Subcutaneous adipose tissue (tissue), 4 donors: ENCODE data around the gene TCEAL1. TPM values are rescaled to one million over a fixed set of nuclear protein-coding genes. Genes with fewer than 3 reads are reported as not detected.

Source experiments
- CTCF ChIP-seq: fragments of 450-650 bp; IDR thresholded peaks from one replicate; pipeline ENCODE4 v1.5.1; 2016; ENCODE audit warnings: low read depth, mild to moderate bottlenecking, control low read depth, antibody characterized with exemption, moderate library complexity
- total RNA-seq, 4 donors: library from RNA; depleted of rRNA; stranded (reverse); fragments of >200 nt; gene quantifications; one replicate each; pipeline ENCODE4 v1.1.0, GENCODE V29; 2016

TCEAL1 gene
- total RNA-seq, 4 donors from 2014 or later: 43.7 to 71.6 (median 48.4) TPM

- no peak for TF ChIP-seq CTCF
These were observed 1.9 kb upstream of the TCEAL1 start for GRCh38 chrX:103626855-103627254.

GRCh38 chrX:103629318-103630170 lies 769 bp downstream of the TCEAL1 start:
- no peak for TF ChIP-seq CTCF

GRCh38 chrX:103630171-103630511 lies 1.4 kb downstream of the TCEAL1 start:
- TF ChIP-seq CTCF: no peak

GRCh38 chrX:103631145-103631544 lies 2.4 kb downstream of the TCEAL1 start:
- no peak for TF ChIP-seq CTCF

GRCh38 chrX:103635436-103635835 lies 6.7 kb downstream of the TCEAL1 start:
- no peak for TF ChIP-seq CTCF

- no peak for TF ChIP-seq CTCF
These were observed 9.0 kb downstream of the TCEAL1 start for GRCh38 chrX:103637604-103638338.

GRCh38 chrX:103640401-103641155 lies 11.8 kb downstream of the TCEAL1 start:
- TF ChIP-seq CTCF: no peak
